HCT116 (cell line): ENCODE results near the gene OCA2.

ENCODE experiments used
- EGR1 ChIP-seq: IDR thresholded peaks from 2 replicates; pipeline ENCODE4 v1.6.1; 2012; ENCODE audit warnings: low read depth
- POLR2AphosphoS5 ChIP-seq: IDR thresholded peaks from 2 replicates; pipeline ENCODE4 v1.6.1; 2011; ENCODE audit warnings: mild to moderate bottlenecking, low read depth, low read length, moderate library complexity
- YY1 ChIP-seq: IDR thresholded peaks from 2 replicates; pipeline ENCODE4 v1.6.1; 2011; ENCODE audit warnings: low read length, low read depth, moderate library complexity, mild to moderate bottlenecking; ENCODE audit not compliant: insufficient replicate concordance; ENCODE audit errors: extremely low read depth
- TF ChIP-seq, protein P1 (sequence below), 3 experiments: fragments of 200-600 bp in 1 of 3; sonication (generic) in 1 of 3; IDR thresholded peaks in 2 of 3; conservative IDR thresholded peaks in 1 of 3; 2 replicates each; pipeline ENCODE4 v1.5.1; 2012 to 2017; ENCODE audit warnings: low read depth in 2 of 3, low read length in 2 of 3, antibody characterized with exemption in 1 of 3, borderline replicate concordance in 1 of 3, control low read depth in 1 of 3, mild to moderate bottlenecking in 1 of 3, mixed read lengths in 1 of 3, mixed run types in 1 of 3, moderate library complexity in 1 of 3; ENCODE audit not compliant: insufficient read depth in 1 of 3
- TF ChIP-seq, protein P2 (sequence below): IDR thresholded peaks from 2 replicates; pipeline ENCODE4 v1.6.1; 2012
- TF ChIP-seq, protein P3 (sequence below): IDR thresholded peaks from 2 replicates; pipeline ENCODE4 v1.6.1; 2012; ENCODE audit warnings: low read depth

DNA sequence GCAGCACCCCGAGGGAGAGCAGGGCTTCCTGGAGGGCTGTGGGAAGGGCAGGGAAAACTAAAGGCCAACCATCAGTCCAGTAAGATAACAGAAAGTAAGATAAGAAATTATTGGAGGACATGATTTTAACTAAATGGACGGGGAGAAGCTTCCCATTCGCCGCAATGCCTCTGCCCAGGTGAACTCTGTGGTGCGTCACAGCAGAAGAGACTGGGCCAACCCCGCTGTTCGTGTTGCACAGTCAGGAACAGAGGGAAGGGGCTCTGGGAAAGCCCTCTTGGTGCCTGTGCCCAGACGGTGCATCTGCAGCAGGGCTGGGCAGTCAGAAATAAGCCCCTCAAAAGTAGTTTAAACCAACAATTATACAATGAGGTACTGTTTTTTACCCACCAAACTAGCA is 284.1 kb downstream of the OCA2 start:
- TF ChIP-seq, protein P1, sequence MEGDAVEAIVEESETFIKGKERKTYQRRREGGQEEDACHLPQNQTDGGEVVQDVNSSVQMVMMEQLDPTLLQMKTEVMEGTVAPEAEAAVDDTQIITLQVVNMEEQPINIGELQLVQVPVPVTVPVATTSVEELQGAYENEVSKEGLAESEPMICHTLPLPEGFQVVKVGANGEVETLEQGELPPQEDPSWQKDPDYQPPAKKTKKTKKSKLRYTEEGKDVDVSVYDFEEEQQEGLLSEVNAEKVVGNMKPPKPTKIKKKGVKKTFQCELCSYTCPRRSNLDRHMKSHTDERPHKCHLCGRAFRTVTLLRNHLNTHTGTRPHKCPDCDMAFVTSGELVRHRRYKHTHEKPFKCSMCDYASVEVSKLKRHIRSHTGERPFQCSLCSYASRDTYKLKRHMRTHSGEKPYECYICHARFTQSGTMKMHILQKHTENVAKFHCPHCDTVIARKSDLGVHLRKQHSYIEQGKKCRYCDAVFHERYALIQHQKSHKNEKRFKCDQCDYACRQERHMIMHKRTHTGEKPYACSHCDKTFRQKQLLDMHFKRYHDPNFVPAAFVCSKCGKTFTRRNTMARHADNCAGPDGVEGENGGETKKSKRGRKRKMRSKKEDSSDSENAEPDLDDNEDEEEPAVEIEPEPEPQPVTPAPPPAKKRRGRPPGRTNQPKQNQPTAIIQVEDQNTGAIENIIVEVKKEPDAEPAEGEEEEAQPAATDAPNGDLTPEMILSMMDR (IDR thresholded peaks at IDR 0.05 in 2 of 3, conservative IDR thresholded peaks at IDR 0.05 in 1 of 3; ENCODE audit: borderline replicate concordance in 1 of 3, insufficient read depth in 1 of 3, low read depth in 2 of 3, low read length in 2 of 3): no peak
- TF ChIP-seq EGR1 (no peak), POLR2AphosphoS5 (no peak), YY1 (no peak)
- TF ChIP-seq, protein P2, sequence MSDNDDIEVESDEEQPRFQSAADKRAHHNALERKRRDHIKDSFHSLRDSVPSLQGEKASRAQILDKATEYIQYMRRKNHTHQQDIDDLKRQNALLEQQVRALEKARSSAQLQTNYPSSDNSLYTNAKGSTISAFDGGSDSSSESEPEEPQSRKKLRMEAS: no peak
- TF ChIP-seq, protein P3, sequence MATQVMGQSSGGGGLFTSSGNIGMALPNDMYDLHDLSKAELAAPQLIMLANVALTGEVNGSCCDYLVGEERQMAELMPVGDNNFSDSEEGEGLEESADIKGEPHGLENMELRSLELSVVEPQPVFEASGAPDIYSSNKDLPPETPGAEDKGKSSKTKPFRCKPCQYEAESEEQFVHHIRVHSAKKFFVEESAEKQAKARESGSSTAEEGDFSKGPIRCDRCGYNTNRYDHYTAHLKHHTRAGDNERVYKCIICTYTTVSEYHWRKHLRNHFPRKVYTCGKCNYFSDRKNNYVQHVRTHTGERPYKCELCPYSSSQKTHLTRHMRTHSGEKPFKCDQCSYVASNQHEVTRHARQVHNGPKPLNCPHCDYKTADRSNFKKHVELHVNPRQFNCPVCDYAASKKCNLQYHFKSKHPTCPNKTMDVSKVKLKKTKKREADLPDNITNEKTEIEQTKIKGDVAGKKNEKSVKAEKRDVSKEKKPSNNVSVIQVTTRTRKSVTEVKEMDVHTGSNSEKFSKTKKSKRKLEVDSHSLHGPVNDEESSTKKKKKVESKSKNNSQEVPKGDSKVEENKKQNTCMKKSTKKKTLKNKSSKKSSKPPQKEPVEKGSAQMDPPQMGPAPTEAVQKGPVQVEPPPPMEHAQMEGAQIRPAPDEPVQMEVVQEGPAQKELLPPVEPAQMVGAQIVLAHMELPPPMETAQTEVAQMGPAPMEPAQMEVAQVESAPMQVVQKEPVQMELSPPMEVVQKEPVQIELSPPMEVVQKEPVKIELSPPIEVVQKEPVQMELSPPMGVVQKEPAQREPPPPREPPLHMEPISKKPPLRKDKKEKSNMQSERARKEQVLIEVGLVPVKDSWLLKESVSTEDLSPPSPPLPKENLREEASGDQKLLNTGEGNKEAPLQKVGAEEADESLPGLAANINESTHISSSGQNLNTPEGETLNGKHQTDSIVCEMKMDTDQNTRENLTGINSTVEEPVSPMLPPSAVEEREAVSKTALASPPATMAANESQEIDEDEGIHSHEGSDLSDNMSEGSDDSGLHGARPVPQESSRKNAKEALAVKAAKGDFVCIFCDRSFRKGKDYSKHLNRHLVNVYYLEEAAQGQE: no peak
